A549 treated with DMSO at 1 μM for 4 hours (cell line): Measurements from ENCODE around the gene ARHGAP4. TPM values are rescaled to one million over a fixed set of nuclear protein-coding genes. Genes with fewer than 3 reads are reported as not detected.

Experiments used
- total RNA-seq: library from RNA; stranded (reverse); fragments of 200-300 nt; extraction: Qiagen RNA extraction; gene quantifications from 5 replicates; pipeline ENCODE4 v1.2.3, GENCODE V29; 2022; ENCODE audit warnings: low read depth

Gene ARHGAP4
- total RNA-seq: 1.4 to 2.3 TPM (median 1.8 TPM) in 5 replicates

GRCh38 chrX:153925739-153926551, at the start of gene ARHGAP4:
Gene ARHGAP4 (minus strand): TSS chrX:153926264. CDS start chrX:153926202, 62 bp downstream.

GRCh38 chrX:153972368-153973126, 46.5 kb upstream of the ARHGAP4 start, which contains the start of gene TMEM187:
Gene TMEM187 (plus strand): TSS chrX:153972754. CDS start chrX:153982063, 9,309 bp downstream.

GRCh38 chrX:153971450-153972367, 45.6 kb upstream of the ARHGAP4 start, which contains the start of gene HCFC1:
Gene HCFC1 (minus strand): TSS chrX:153971818. CDS start chrX:153970840, 978 bp downstream.

GRCh38 chrX:153944140-153944799, 18.2 kb upstream of the ARHGAP4 start, which contains the start of gene RENBP:
Gene RENBP (minus strand): TSS chrX:153944643. CDS start chrX:153944610, 33 bp downstream.

GRCh38 chrX:153934762-153935325, 8.8 kb upstream of the ARHGAP4 start, which contains the start of gene NAA10:
Gene NAA10 (minus strand): TSS chrX:153935037. CDS start chrX:153934904, 133 bp downstream.

GRCh38 chrX:153903991-153904957, 21.8 kb downstream of the ARHGAP4 start, which contains the start of gene AVPR2:
Gene AVPR2 (plus strand): TSS chrX:153904673. CDS start chrX:153905146, 473 bp downstream.

GRCh38 chrX:153885968-153886903, 39.8 kb downstream of the ARHGAP4 start, which contains the start of gene L1CAM:
Gene L1CAM (minus strand): TSS chrX:153886173. CDS start chrX:153875836, 10,337 bp downstream.

Other genes with a start within 250 kb of the ARHGAP4 start
- 10.4 to 12.4 TPM (median 12.0 TPM) in 5 replicates for gene SLC6A8, start 238.3 kb downstream of the ARHGAP4 start, total RNA-seq
- 335 to 456 TPM (median 363 TPM) in 5 replicates for gene BCAP31, start 201.9 kb downstream of the ARHGAP4 start, total RNA-seq
- gene ABCD1, start 201.4 kb downstream of the ARHGAP4 start, total RNA-seq: 2.4 to 4.1 TPM (median 3.4 TPM) in 5 replicates
- gene PLXNB3, start 162.0 kb downstream of the ARHGAP4 start, total RNA-seq: 1.3 to 4.6 TPM (median 3.7 TPM) in 5 replicates
- gene SRPK3, start 145.2 kb downstream of the ARHGAP4 start, total RNA-seq: 0.03 to 0.13 TPM (median 0.07 TPM) in 4 of 5 replicates, not detected in the other
- gene IDH3G, start 131.9 kb downstream of the ARHGAP4 start, total RNA-seq: 53.9 to 64.2 TPM (median 61.9 TPM) in 5 replicates
- 379 to 436 TPM (median 396 TPM) in 5 replicates for gene SSR4, start 131.6 kb downstream of the ARHGAP4 start, total RNA-seq
- gene PDZD4, start 95.7 kb downstream of the ARHGAP4 start, total RNA-seq: 3.2 to 4.1 TPM (median 3.4 TPM) in 5 replicates
- 21.2 to 25.8 TPM (median 21.8 TPM) in 5 replicates for gene L1CAM, start 40.1 kb downstream of the ARHGAP4 start, total RNA-seq
- gene AVPR2, start 21.6 kb downstream of the ARHGAP4 start, total RNA-seq: 0.07 to 0.10 TPM (median 0.09 TPM) in 4 of 5 replicates, not detected in the other
- 188 to 229 TPM (median 214 TPM) in 5 replicates for gene NAA10, start 8.8 kb upstream of the ARHGAP4 start, total RNA-seq
- gene RENBP, start 18.4 kb upstream of the ARHGAP4 start, total RNA-seq: 0.07 to 0.16 TPM (median 0.09 TPM) in 4 of 5 replicates, not detected in the other
- 40.4 to 49.7 TPM (median 44.7 TPM) in 5 replicates for gene HCFC1, start 45.6 kb upstream of the ARHGAP4 start, total RNA-seq
- gene TMEM187, start 46.5 kb upstream of the ARHGAP4 start, total RNA-seq: 5.3 to 8.3 TPM (median 6.9 TPM) in 5 replicates
- gene IRAK1, start 93.6 kb upstream of the ARHGAP4 start, total RNA-seq: 215 to 239 TPM (median 234 TPM) in 5 replicates
- gene MECP2, start 171.5 kb upstream of the ARHGAP4 start, total RNA-seq: 15.9 to 26.4 TPM (median 21.2 TPM) in 5 replicates
- not detected in 5 replicates for gene OPN1LW, start 218.0 kb upstream of the ARHGAP4 start, total RNA-seq